ENCODE measurements around the gene CYP2A6. TPM values are rescaled to one million over a fixed set of nuclear protein-coding genes. Genes with fewer than 3 reads are reported as not detected.
A peak's percentile ranks its signal among the peaks of the same experiment; 100 is the strongest.
"Not testable (repeated sequence)": the region's sequence is repeated elsewhere in the genome, so short reads cannot be mapped to it uniquely, and the experiment has no call there.

Gene CYP2A6
- total RNA-seq, 1 experiment from 2014 or later: not detected

- intact Hi-C loops (cut with micrococcal nuclease; ENCODE audit: unreplicated experiment): loop anchor here (1.0 kb wide), 1 partner anchor 110 kb away; no protein-coding TSS in a partner anchor
- peak overlapping the region; percentile 33 for H3K4me3 ChIP-seq (ENCODE audit: low read depth, low read length)
- peak; percentile 53 to 62 for DNase-seq
- ChIA-PET POLR2A (interaction anchor here (0.7 to 1.3 kb wide), 2 partner anchors 8 to 13 kb away, joined by 3 read pairs; partner anchors contain the start of gene EGLN2), CTCF (interaction anchor here (0.6 to 1.0 kb wide), 5 partner anchors 34 to 253 kb away, joined by 3 to 5 read pairs (median 3); partner anchors contain the start of gene RAB4B)
- H3K4me3 Mint-ChIP-seq (ENCODE audit: unreplicated experiment): peak overlapping the region; percentile 87
- H3K27me3 Mint-ChIP-seq (ENCODE audit: insufficient read depth, unreplicated experiment): no peaks in the 10 kb centered on the region
- H3K27me3 ChIP-seq (replicated peaks; ENCODE audit: control insufficient read depth, insufficient read depth, low read length): no peaks in the 10 kb centered on the region
- H3K27ac Mint-ChIP-seq (ENCODE audit: unreplicated experiment): peak overlapping the region; percentile 98
- BruUV-seq (replicated peaks): no TSS peak
- peaks cover 17% of the 10 kb centered on the region for H3K4me1 ChIP-seq
- peaks cover 9% of the 10 kb centered on the region; the same call in 1 of the 2 replicates for H3K36me3 ChIP-seq (ENCODE audit: control insufficient read depth, insufficient read depth, low read length)
- no peaks in the 10 kb centered on the region for H3K9me3 ChIP-seq
- H3K36me3 Mint-ChIP-seq (ENCODE audit: insufficient read depth, unreplicated experiment): peaks cover 64% of the 10 kb centered on the region
- no peaks in the 10 kb centered on the region for H3K9me3 Mint-ChIP-seq (ENCODE audit: unreplicated experiment)
- TF ChIP-seq CTCF (IDR thresholded peaks at IDR 0.05; ENCODE audit: insufficient read depth in 1 of 2, low read depth in 1 of 2, low read length in 1 of 2, severe bottlenecking in 1 of 2, unreplicated experiment in 1 of 2): no peak
- peaks cover 40% of the 10 kb centered on the region for H3K4me1 Mint-ChIP-seq (ENCODE audit: low read depth, unreplicated experiment)
These were observed 38.5 kb downstream of the CYP2A6 start for GRCh38 chr19:40811478-40812341.

GRCh38 chr19:40810649-40811408 lies 39.4 kb downstream of the CYP2A6 start:
- H3K4me1 Mint-ChIP-seq (ENCODE audit: low read depth, unreplicated experiment): peaks cover 47% of the 10 kb centered on the region
- intact Hi-C loops (cut with micrococcal nuclease; ENCODE audit: unreplicated experiment): loop anchor here (1.0 kb wide), 1 partner anchor 110 kb away; no protein-coding TSS in a partner anchor

GRCh38 chr19:40810160-40810559 lies 40.1 kb downstream of the CYP2A6 start:
- Histone ChIP-seq H3K4me1 (peaks cover 17% of the 10 kb centered on the region), H3K36me3 (ENCODE audit: control insufficient read depth, insufficient read depth, low read length) (peaks cover 17% of the 10 kb centered on the region), H3K9me3 (no peaks in the 10 kb centered on the region), H3K4me3 (ENCODE audit: low read depth, low read length) (peak overlapping the region; percentile 33), H3K27me3 (replicated peaks; ENCODE audit: control insufficient read depth, insufficient read depth, low read length) (no peaks in the 10 kb centered on the region)
- no peak for DNase-seq
- H3K36me3 Mint-ChIP-seq (ENCODE audit: insufficient read depth, unreplicated experiment): peaks cover 80% of the 10 kb centered on the region
- intact Hi-C loops (cut with micrococcal nuclease; ENCODE audit: unreplicated experiment): no loop called here
- H3K9me3 Mint-ChIP-seq (ENCODE audit: unreplicated experiment): no peaks in the 10 kb centered on the region
- no peaks in the 10 kb centered on the region for H3K27me3 Mint-ChIP-seq (ENCODE audit: insufficient read depth, unreplicated experiment)
- H3K4me3 Mint-ChIP-seq (ENCODE audit: unreplicated experiment): peak overlapping the region; percentile 87
- CTCF ChIA-PET: interaction anchor here (0.6 kb wide), 1 partner anchor 37 kb away, joined by 5 read pairs; no protein-coding TSS in a partner anchor
- H3K4me1 Mint-ChIP-seq (ENCODE audit: low read depth, unreplicated experiment): peaks cover 46% of the 10 kb centered on the region
- no peak for TF ChIP-seq CTCF (IDR thresholded peaks at IDR 0.05; ENCODE audit: insufficient read depth in 1 of 2, low read depth in 1 of 2, low read length in 1 of 2, severe bottlenecking in 1 of 2, unreplicated experiment in 1 of 2)
- POLR2A ChIA-PET: interaction anchor here (0.7 kb wide), 1 partner anchor 532 kb away, joined by 3 read pairs; no protein-coding TSS in a partner anchor
- peak overlapping the region; percentile 98 for H3K27ac Mint-ChIP-seq (ENCODE audit: unreplicated experiment)
- BruUV-seq (replicated peaks): TSS peak; percentile 80

More at GRCh38 chr19:40810649-40811408, 39.4 kb downstream of the CYP2A6 start:
- H3K9me3 Mint-ChIP-seq (ENCODE audit: unreplicated experiment); BruUV-seq (replicated peaks); H3K27me3 Mint-ChIP-seq (ENCODE audit: insufficient read depth, unreplicated experiment); H3K9me3 ChIP-seq; H3K27me3 ChIP-seq (replicated peaks; ENCODE audit: control insufficient read depth, insufficient read depth, low read length): not testable (repeated sequence)
- POLR2A ChIA-PET: interaction anchor here (0.7 to 1.3 kb wide), 2 partner anchors 9 to 12 kb away, joined by 3 read pairs; partner anchors contain the start of gene EGLN2
- Mint-ChIP-seq H3K36me3 (ENCODE audit: insufficient read depth, unreplicated experiment) (peaks cover 73% of the 10 kb centered on the region), H3K4me3 (ENCODE audit: unreplicated experiment) (peak overlapping the region; percentile 87), H3K27ac (ENCODE audit: unreplicated experiment) (peak overlapping the region; percentile 98)
- Histone ChIP-seq H3K4me1 (peaks cover 17% of the 10 kb centered on the region), H3K36me3 (ENCODE audit: control insufficient read depth, insufficient read depth, low read length) (peaks cover 13% of the 10 kb centered on the region), H3K4me3 (ENCODE audit: low read depth, low read length) (peak overlapping the region; percentile 33)
- peak; percentile 94 to 96 for DNase-seq
- CTCF ChIA-PET: interaction anchor here (0.6 to 0.7 kb wide), 3 partner anchors 33 to 150 kb away, joined by 3 to 5 read pairs (median 5); partner anchors contain the start of gene RAB4B
